Right ventricle myocardium inferior (tissue), 1 donor: ENCODE measurements around the gene LZTS2. TPM values are rescaled to one million over a fixed set of nuclear protein-coding genes. Genes with fewer than 3 reads are reported as not detected.

Experiments
- ATAC-seq: fragments of 200-7000 bp; cut with Tn5 transposase; one replicate; pipeline ENCODE4 v1.9.1; 2020; ENCODE audit warnings: mild to moderate bottlenecking, moderate library complexity
- DNase-seq: peaks from one replicate; pipeline ENCODE4 v3.0.0; 2021; ENCODE audit errors: missing footprints
- intact Hi-C: fragments of 100-400 bp; cut with DNase I; formaldehyde crosslinking; loops from one replicate; pipeline ENCODE4 v1.11.0; 2022
- total RNA-seq: library from RNA; stranded (reverse); fragmentation: NEBNext Ultra II Directional; extraction: Animal tissue kit (Norgen Biotek cat#: 25700); gene quantifications from one replicate; pipeline ENCODE4 v1.2.1, GENCODE V29; 2021
- donor health status: DM: no; HTN: yes; CAD: no; lungs with severe emphysema.

The LZTS2 gene
- total RNA-seq, 1 donor from 2014 or later = 43.4 TPM

- intact Hi-C loops = no loop called here
- no peak for ATAC-seq
- DNase-seq = no peak
Observed at GRCh38 chr10:100976906-100977305, 22.7 kb upstream of the LZTS2 start.

- no peak for ATAC-seq
- DNase-seq = no peak
- intact Hi-C loops = no loop called here
Observed at GRCh38 chr10:100977436-100977835, 22.2 kb upstream of the LZTS2 start.

GRCh38 chr10:100978121-100978900 lies 21.3 kb upstream of the LZTS2 start:
- intact Hi-C loops = no loop called here
- DNase-seq = no peak
- no peak for ATAC-seq

GRCh38 chr10:100978901-100979195 lies 20.8 kb upstream of the LZTS2 start:
- intact Hi-C loops = no loop called here
- ATAC-seq = no peak
- DNase-seq = no peak

- no peak for DNase-seq
- intact Hi-C loops = no loop called here
- ATAC-seq = no peak
Observed at GRCh38 chr10:100979791-100980272, 19.8 kb upstream of the LZTS2 start.

GRCh38 chr10:100980311-100980710 lies 19.3 kb upstream of the LZTS2 start:
- intact Hi-C loops = no loop called here
- ATAC-seq = no peak
- no peak for DNase-seq

GRCh38 chr10:100980711-100981110 lies 18.9 kb upstream of the LZTS2 start:
- DNase-seq = no peak
- no peak for ATAC-seq
- intact Hi-C loops = no loop called here

GRCh38 chr10:100981178-100981772 lies 18.3 kb upstream of the LZTS2 start:
- intact Hi-C loops = no loop called here
- no peak for DNase-seq
- no peak for ATAC-seq

- DNase-seq (no peak), ATAC-seq (no peak)
- intact Hi-C loops = no loop called here
Observed at GRCh38 chr10:100982916-100983830, 16.4 kb upstream of the LZTS2 start.

- no peak for ATAC-seq
- intact Hi-C loops = no loop called here
- no peak for DNase-seq
Observed at GRCh38 chr10:100983868-100984671, 15.5 kb upstream of the LZTS2 start.

GRCh38 chr10:100984672-100985177 lies 14.9 kb upstream of the LZTS2 start:
- ATAC-seq (no peak), DNase-seq (no peak)
- intact Hi-C loops = loop anchor here (5.0 kb wide), 1 partner anchor 48 kb away; the partner anchor contains the start of genes PDZD7 and SFXN3

GRCh38 chr10:100985336-100985735 lies 14.3 kb upstream of the LZTS2 start:
- DNase-seq = no peak
- ATAC-seq = no peak
- intact Hi-C loops = loop anchor here (5.0 kb wide), 1 partner anchor 47 kb away; the partner anchor contains the start of genes PDZD7 and SFXN3

- ATAC-seq (no peak), DNase-seq (no peak)
- intact Hi-C loops = loop anchor here (5.0 kb wide), 1 partner anchor 46 kb away; the partner anchor contains the start of genes PDZD7 and SFXN3
Observed at GRCh38 chr10:100986623-100986951, 13.0 kb upstream of the LZTS2 start.

GRCh38 chr10:100986952-100987684 lies 12.5 kb upstream of the LZTS2 start, which contains the start of the genes MRPL43 and TWNK:
TSS of gene MRPL43 (minus strand) at chr10:100987497. CDS start at chr10:100987443, 54 bp downstream.
TSS of gene TWNK (plus strand) at chr10:100987543. CDS start at chr10:100988211, 668 bp downstream.
- ATAC-seq = peak; percentile 82
- intact Hi-C loops = loop anchor here (5.0 kb wide), 1 partner anchor 45 kb away; the partner anchor contains the start of genes PDZD7 and SFXN3
- DNase-seq = peak; percentile 93

- DNase-seq (no peak), ATAC-seq (no peak)
- intact Hi-C loops = loop anchor here (5.0 kb wide), 1 partner anchor 45 kb away; the partner anchor contains the start of genes PDZD7 and SFXN3
Observed at GRCh38 chr10:100987685-100988049, 11.9 kb upstream of the LZTS2 start.

GRCh38 chr10:100988166-100988565 lies 11.4 kb upstream of the LZTS2 start:
- DNase-seq (no peak), ATAC-seq (no peak)
- intact Hi-C loops = loop anchor here (5.0 kb wide), 1 partner anchor 44 kb away; the partner anchor contains the start of genes PDZD7 and SFXN3

- ATAC-seq (no peak), DNase-seq (no peak)
- intact Hi-C loops = loop anchor here (5.0 kb wide), 1 partner anchor 43 kb away; the partner anchor contains the start of genes PDZD7 and SFXN3
Observed at GRCh38 chr10:100989088-100989487, 10.5 kb upstream of the LZTS2 start.
